NOMO-1 treated with dmso at 0.1 percent for 144 hours (cell line): ENCODE data around the gene CLEC3A.
"Not testable (repeated sequence)": the region's sequence is repeated elsewhere in the genome, so short reads cannot be mapped to it uniquely, and the experiment has no call there.

ENCODE experiments used
- DNase-seq: peaks from one replicate; lab custom pipeline; 2025; ENCODE audit not compliant: unreplicated experiment; lab: John Stamatoyannopoulos, UW

CLEC3A gene

GRCh38 chr16:78022347-78023060 lies at the start of gene CLEC3A:
Gene CLEC3A (plus strand): TSS chr16:78022548. CDS start chr16:78022627, 79 bp downstream.
- no peak for DNase-seq

GRCh38 chr16:77974883-77975282 lies 47.5 kb upstream of the CLEC3A start:
- no peak for DNase-seq

GRCh38 chr16:77975942-77976341 lies 46.4 kb upstream of the CLEC3A start:
- DNase-seq, result no peak

- peak; percentile 16 for DNase-seq
Observed at GRCh38 chr16:77977339-77977738, 45.0 kb upstream of the CLEC3A start.

- DNase-seq, result no peak
Observed at GRCh38 chr16:77985111-77985510, 37.2 kb upstream of the CLEC3A start.

- no peak for DNase-seq
Observed at GRCh38 chr16:77986011-77986740, 36.2 kb upstream of the CLEC3A start.

GRCh38 chr16:77987810-77988209 lies 34.5 kb upstream of the CLEC3A start:
- DNase-seq, result no peak

GRCh38 chr16:77989846-77990245 lies 32.5 kb upstream of the CLEC3A start:
- no peak for DNase-seq

GRCh38 chr16:77991701-77992100 lies 30.6 kb upstream of the CLEC3A start:
- DNase-seq, result no peak

GRCh38 chr16:77992381-77992780 lies 30.0 kb upstream of the CLEC3A start:
- DNase-seq, result not testable (repeated sequence)

GRCh38 chr16:77993111-77993985 lies 29.0 kb upstream of the CLEC3A start:
- no peak for DNase-seq

- no peak for DNase-seq
Observed at GRCh38 chr16:77995843-77996455, 26.4 kb upstream of the CLEC3A start.

- no peak for DNase-seq
Observed at GRCh38 chr16:77998350-77999023, 23.9 kb upstream of the CLEC3A start.

- DNase-seq, result no peak
Observed at GRCh38 chr16:78001451-78002025, 20.8 kb upstream of the CLEC3A start.

GRCh38 chr16:78002915-78003538 lies 19.3 kb upstream of the CLEC3A start:
- DNase-seq, result peak; percentile 75

- DNase-seq, result no peak
Observed at GRCh38 chr16:78004517-78004916, 17.8 kb upstream of the CLEC3A start.

GRCh38 chr16:78005881-78006280 lies 16.5 kb upstream of the CLEC3A start:
- DNase-seq, result no peak

GRCh38 chr16:78007121-78007520 lies 15.2 kb upstream of the CLEC3A start:
- DNase-seq, result no peak

- DNase-seq, result no peak
Observed at GRCh38 chr16:78024159-78024558, 1.8 kb downstream of the CLEC3A start.

- DNase-seq, result no peak
Observed at GRCh38 chr16:78025631-78026030, 3.3 kb downstream of the CLEC3A start.
